ENCODE data around the gene ARHGAP42.

DNA sequence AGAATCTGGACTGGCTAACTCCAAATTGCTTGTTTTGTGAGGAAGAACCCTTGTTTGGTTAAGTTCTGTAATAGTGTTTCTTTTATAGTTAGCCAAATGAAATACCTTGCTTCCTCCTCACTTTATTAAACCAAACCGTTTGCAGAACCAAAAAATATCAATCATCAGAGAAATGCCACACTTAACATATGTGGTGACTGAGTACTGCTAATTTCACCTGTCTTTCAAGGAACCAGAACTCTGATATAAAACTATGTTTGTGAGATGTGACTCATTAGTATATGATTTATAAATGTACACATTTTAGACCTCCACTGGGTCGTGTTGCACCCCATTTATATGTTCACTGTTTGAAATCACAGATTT is 322.6 kb downstream of the ARHGAP42 start:
- TF ChIP-seq, protein P1, sequence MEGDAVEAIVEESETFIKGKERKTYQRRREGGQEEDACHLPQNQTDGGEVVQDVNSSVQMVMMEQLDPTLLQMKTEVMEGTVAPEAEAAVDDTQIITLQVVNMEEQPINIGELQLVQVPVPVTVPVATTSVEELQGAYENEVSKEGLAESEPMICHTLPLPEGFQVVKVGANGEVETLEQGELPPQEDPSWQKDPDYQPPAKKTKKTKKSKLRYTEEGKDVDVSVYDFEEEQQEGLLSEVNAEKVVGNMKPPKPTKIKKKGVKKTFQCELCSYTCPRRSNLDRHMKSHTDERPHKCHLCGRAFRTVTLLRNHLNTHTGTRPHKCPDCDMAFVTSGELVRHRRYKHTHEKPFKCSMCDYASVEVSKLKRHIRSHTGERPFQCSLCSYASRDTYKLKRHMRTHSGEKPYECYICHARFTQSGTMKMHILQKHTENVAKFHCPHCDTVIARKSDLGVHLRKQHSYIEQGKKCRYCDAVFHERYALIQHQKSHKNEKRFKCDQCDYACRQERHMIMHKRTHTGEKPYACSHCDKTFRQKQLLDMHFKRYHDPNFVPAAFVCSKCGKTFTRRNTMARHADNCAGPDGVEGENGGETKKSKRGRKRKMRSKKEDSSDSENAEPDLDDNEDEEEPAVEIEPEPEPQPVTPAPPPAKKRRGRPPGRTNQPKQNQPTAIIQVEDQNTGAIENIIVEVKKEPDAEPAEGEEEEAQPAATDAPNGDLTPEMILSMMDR (IDR thresholded peaks at IDR 0.05) = no peak
- no peak for TF ChIP-seq POLR2A (IDR thresholded peaks at IDR 0.05)
